ENCODE measurements around the gene CTNNB1.
"Not testable (repeated sequence)": the region's sequence is repeated elsewhere in the genome, so short reads cannot be mapped to it uniquely, and the experiment has no call there.

Gene CTNNB1

GRCh38 chr3:41259449-41260062 is 60.3 kb downstream of the CTNNB1 start:
- no peak for DNase-seq (ENCODE audit: low read depth)

- no peak for DNase-seq (ENCODE audit: low read depth)
These were observed 60.8 kb downstream of the CTNNB1 start for GRCh38 chr3:41260063-41260450.

GRCh38 chr3:41265011-41265545 is 65.8 kb downstream of the CTNNB1 start:
- no peak for DNase-seq (ENCODE audit: low read depth)

- DNase-seq (ENCODE audit: low read depth): no peak
These were observed 66.5 kb downstream of the CTNNB1 start for GRCh38 chr3:41265823-41266273.

GRCh38 chr3:41267975-41268640 is 68.8 kb downstream of the CTNNB1 start:
- DNase-seq (ENCODE audit: low read depth): no peak

GRCh38 chr3:41272667-41273066 is 73.4 kb downstream of the CTNNB1 start:
- DNase-seq (ENCODE audit: low read depth): no peak

- no peak for DNase-seq (ENCODE audit: low read depth)
These were observed 75.8 kb downstream of the CTNNB1 start for GRCh38 chr3:41274944-41275668.

GRCh38 chr3:41276191-41276590 is 76.9 kb downstream of the CTNNB1 start:
- DNase-seq (ENCODE audit: low read depth): no peak

GRCh38 chr3:41277790-41278465 is 78.6 kb downstream of the CTNNB1 start:
- DNase-seq (ENCODE audit: low read depth): no peak

- not testable (repeated sequence) for DNase-seq (ENCODE audit: low read depth)
These were observed 85.6 kb downstream of the CTNNB1 start for GRCh38 chr3:41284934-41285333.

- no peak for DNase-seq (ENCODE audit: low read depth)
These were observed 87.0 kb downstream of the CTNNB1 start for GRCh38 chr3:41286305-41286704.

- no peak for DNase-seq (ENCODE audit: low read depth)
These were observed 89.5 kb downstream of the CTNNB1 start for GRCh38 chr3:41288785-41289184.

Measured in stimulated activated CD8-positive, alpha-beta memory T cell treated with anti-CD3 and anti-CD28 coated beads, Interleukin-12 subunit alpha, Interleukin-12 subunit beta, amount 100 ng/mL, for 4 hours (primary cell).